SU-DHL-6 (cell line): ENCODE measurements around the gene ILDR2.

Source experiments
- EZH2phosphoT487 ChIP-seq: fragments of 200-600 bp; sonication (generic), shearing (Covaris generic); conservative IDR thresholded peaks from 2 replicates; pipeline ENCODE4 v1.6.1; 2018; ENCODE audit warnings: mild to moderate bottlenecking, antibody characterized with exemption, low read length, moderate library complexity, mixed read lengths
- TF ChIP-seq, protein P1 (sequence below): fragments of 200-600 bp; sonication (generic); IDR thresholded peaks from one replicate; pipeline ENCODE4 v1.5.1; 2017; ENCODE audit warnings: antibody characterized with exemption, mild to moderate bottlenecking, low read length, moderate library complexity; ENCODE audit not compliant: insufficient read depth, poor library complexity, severe bottlenecking

GRCh38 chr1:166951050-166951449 lies 24.3 kb downstream of the ILDR2 start:
- TF ChIP-seq, protein P1, sequence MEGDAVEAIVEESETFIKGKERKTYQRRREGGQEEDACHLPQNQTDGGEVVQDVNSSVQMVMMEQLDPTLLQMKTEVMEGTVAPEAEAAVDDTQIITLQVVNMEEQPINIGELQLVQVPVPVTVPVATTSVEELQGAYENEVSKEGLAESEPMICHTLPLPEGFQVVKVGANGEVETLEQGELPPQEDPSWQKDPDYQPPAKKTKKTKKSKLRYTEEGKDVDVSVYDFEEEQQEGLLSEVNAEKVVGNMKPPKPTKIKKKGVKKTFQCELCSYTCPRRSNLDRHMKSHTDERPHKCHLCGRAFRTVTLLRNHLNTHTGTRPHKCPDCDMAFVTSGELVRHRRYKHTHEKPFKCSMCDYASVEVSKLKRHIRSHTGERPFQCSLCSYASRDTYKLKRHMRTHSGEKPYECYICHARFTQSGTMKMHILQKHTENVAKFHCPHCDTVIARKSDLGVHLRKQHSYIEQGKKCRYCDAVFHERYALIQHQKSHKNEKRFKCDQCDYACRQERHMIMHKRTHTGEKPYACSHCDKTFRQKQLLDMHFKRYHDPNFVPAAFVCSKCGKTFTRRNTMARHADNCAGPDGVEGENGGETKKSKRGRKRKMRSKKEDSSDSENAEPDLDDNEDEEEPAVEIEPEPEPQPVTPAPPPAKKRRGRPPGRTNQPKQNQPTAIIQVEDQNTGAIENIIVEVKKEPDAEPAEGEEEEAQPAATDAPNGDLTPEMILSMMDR: no peak
- TF ChIP-seq EZH2phosphoT487: no peak
